Left hindlimb (tissue), 1 donor: ENCODE data around the gene PRRT1B.
"Not testable (repeated sequence)": the region's sequence is repeated elsewhere in the genome, so short reads cannot be mapped to it uniquely, and the experiment has no call there.

ENCODE experiments used
- DNase-seq: peaks from one replicate; pipeline ENCODE4 v3.0.0-alpha.2; 2018

Gene PRRT1B

DNA sequence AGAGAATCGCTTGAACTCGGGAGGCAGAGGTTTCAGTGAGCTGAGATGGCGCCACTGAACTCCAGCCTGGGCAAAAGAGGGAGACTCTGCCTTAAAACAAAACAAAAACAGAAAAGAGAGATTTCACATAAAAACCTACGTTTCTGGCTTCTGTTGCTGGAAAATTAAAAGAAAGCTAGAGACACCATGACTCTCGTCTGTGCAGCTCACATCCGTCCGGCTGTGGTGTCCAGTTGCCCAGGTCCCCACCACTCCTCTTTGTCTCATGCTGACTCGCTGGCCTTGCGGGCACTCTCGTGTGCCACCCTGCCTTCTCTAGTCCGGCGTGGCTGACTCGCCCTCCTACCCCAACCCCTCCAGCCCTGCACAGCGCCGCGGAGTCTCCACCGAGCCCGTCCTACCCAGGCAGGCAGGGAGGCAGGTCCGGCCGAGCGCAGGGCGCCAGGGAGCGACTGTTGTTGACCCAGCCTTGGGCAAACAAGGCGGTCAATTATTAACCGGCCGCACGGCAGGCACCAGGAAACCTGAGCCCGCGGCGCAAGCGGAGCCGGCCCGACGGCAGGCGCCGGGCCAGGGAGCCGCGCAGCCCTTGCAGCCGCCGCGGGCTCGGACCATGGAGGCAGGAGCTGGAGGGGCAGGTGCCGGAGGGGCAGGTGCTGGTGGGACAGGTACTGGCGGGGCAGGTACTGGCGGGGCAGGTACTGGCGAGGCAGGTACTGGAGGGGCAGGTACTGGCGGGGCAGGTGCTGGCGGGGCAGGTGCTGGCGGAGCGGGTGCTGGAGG, at the start of gene PRRT1B:
Gene PRRT1B (plus strand): TSS at position 521 of the 783 bp plus-strand sequence. CDS start 93 bp downstream, at position 614.
- no peak for DNase-seq

DNA sequence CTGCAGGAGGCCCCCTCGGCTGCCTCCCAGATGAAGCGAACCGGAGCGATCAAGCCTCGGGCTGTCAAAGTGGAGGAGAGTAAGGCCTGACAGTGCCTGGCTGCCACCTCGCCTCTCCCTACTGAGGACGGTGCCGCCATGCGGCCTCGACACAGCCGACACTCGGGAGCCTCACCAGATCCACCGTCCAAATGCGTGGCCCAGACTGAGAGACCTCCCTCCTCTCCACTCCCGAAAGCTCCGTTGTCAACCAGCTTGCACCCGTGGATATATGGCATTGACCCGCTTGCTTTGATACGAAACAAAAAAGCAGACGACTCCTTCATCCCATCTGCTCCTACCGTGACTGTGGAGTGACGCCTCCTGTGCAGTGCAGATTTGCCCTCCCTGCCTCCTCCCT, 49.5 kb upstream of the PRRT1B start:
- no peak for DNase-seq

DNA sequence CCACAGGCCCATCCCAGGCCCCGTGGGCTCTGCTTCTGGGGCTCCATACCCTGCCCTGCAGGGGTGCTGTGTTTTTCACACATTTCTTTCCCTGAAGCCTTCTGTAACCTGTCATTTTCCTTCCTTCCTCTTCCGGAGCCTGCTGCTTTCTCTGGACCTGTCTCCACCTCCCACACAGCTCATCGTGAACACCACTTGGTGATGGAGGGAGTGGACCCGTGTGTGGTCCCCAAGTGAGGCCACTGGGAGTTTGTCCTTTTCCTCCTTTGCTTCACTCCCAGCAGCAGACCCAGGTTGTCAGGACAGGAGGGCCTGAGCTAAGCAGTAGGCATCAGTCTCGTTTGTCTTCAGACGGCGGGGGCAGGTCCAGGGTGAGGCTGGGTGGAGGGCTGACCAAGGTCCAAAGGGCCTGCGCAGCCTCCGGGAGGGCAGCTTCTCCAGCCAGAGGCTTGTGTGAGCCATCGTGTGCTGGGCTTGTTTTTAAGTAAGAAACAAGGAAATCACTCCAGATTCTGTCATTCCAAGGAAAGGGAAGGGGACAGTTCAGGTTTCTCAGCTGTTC, 48.4 kb upstream of the PRRT1B start:
- DNase-seq = no peak

DNA sequence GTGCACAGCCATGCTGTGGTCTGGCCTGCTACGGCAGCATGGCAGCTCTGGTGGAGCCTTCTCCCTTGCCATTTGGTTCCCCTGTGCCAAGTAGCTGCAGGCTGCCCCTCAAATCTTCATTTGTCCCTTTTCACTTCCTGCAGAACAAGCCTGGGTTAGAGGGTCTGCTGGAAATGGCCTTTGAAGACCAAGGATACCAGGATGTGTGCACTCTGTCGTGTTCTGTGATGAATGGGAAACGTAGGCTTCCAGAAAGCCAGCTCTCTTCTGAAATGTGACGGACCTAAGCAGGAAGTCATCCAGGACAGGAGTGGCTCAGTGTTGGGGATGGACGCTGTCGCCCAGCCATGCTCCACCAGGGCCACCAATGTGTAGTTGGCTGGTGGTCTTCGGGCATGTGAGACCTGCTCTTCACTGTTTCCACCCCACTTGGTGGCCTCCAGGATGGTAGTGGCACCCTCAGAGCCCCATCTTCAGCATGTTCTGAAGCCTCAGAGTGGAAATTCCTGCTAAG, 46.0 kb upstream of the PRRT1B start:
- no peak for DNase-seq

DNA sequence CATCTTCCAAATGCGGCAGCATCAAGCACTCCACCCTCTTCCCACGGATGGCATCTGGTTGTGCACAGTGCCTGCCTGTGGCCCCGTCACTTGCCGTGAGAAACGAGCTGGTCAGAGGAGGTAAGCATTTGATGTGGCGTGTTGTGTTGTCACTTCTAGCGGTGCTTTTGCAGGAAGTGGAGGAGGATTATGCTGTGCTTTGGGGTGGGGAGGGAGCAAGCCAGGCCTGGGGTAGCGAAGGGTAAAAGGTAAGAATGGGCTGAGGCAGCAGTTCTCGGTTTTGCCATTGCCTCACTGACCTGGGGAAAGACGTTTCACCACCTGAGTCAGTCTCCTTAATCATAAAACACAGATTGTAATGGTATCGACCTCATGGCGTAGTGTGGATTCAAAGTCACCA, 44.9 kb upstream of the PRRT1B start:
- no peak for DNase-seq

DNA sequence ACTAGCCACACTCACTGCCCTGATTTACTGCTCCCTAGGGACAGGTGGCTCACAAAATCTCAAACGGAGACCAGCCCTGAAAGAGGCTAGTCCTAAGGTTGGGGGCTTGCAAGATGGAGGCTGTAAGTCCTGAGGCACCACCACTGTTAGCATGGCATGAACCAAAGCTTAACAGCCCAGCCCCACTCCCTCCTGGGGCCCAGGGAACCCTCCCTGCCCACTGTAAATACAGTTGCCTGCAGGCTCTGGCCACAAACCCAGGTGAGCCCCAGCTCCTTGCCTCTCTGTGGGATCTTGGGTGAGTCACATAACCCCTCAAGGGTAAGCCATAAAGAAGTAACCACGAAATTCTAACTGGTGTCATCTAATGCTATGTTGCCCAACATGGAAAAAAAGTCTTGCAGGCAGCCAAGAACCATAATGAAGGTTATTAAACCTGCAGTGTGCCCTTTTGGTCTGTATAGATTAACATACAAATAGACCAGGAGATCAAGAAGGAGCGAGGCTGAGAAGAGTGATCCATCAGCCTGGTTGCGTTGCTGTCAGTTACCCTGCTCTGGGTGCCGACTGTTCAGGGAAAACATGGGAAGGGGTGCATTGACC, 44.3 kb upstream of the PRRT1B start:
- DNase-seq = no peak

DNA sequence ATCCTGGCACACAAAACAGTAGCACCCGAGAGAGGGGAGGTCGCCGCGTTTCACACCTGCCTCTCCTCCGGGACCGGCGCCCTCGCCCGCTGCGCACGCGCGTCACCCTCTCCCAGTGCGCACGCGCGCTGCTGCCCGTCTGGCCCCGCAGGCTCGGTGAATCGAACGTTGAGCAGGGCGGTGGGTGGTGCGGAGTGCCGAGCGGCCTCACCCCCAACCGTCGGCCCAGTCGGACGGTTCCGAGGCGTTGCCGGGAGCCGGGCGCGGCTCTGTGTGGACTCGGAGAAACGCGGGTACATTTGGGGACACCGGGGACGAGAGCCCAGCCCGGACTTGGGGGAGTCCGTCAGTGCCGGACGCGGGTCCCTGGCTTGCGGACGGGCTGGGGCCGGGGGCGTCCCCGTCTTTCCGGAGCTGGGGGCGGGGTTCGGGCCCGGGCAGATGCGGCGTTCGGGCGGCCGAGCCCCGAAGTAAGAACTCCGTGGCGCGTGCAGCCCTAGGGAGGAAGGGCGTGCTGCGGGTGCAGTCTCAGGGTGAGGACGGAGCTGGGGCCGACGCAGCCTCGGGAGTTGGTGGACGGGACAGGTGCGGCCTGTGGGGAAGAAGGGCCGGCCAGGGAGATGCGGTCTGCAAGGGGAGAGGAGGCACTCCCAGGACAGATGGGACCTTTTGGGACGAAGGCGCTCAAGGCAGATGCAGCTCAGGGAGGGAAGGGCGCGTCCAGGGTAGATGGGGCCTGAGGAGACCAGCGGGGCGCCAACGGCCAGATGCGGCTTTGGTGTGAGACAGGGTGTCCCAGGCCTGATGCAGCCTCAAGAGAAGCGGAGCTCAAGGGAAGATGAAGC, 42.3 kb upstream of the PRRT1B start, which contains the start of gene POMT1:
Gene POMT1 (plus strand): TSS at position 138 of the 845 bp plus-strand sequence. CDS start 1,301 bp downstream, outside the sequence.
- peak; percentile 89 for DNase-seq

DNA sequence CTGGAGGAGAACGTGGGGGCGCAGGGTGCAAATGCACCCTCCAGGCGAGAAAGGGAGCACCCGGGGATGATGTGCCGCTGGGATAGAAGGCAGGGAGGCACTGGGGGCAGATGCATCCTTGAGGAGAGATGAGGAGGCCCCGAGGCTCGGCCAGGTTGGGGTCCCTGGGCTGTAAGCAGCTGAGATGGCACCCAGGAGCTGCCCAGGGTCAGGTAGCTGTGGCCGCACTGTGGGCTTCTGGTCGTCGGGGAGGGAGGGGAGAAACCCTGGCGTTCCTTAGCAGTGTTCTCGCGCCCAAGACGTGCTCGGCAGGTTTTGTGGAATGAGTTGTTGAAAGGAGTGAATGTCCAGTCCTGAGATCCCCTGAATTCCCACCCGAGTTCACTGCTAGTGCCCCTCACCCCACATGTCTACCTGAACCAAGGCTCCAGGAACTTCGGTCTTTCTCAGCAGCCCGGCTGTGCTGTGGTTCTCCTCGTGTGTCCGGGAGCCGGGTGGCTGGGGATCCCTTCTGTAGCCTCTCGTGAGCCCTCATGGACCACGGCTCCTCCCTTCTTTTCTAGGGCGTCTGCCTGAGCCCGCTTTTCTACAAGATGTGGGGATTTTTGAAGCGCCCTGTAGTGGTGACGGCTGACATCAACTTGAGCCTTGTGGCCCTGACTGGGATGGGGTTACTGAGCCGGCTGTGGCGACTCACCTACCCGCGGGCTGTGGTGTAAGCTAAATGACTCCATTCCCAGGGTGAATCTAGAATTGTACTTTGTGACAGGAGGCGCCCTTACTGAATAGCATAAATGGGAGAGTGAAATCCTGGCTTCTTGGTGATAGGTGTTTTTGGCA, 41.5 kb upstream of the PRRT1B start:
- DNase-seq = no peak

DNA sequence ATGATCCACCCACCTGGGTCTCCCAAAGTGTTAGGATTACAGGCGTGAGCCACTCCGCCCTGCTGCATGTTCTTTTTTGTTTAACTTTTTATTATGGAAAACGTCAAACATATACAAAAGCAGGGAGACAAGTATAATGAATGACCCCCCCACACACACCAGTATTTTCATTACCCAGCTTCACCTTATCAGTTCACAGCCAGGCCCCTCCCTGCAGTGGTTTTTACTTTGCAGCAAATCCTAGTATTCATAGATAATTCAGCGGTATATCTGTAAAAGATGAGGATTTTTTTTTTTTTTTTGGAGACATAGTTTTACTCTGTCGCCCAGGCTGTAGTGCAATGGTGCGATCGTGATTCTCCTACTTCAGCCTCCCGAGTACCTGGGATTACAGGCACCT, 40.3 kb upstream of the PRRT1B start:
- DNase-seq = no peak

DNA sequence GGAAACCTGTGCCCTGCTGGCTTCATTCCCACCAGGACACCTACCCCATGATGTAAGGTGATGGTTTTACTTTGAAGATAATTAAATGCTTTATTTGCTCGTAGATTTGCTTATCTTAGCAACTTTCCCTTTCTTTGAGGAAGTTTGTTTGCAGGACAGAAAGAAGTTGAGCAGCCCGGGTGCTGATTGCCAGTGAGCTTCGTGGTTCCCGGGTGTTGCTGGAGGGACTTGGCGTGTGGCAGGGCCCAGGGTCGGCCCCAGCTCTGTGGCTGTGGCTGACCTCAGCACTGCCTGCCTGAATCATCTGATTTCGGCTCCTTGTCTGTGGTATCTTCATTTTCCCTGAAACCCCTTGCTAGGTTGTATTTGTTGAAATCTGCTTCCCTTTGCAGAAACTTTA, 33.9 kb upstream of the PRRT1B start:
- no peak for DNase-seq

DNA sequence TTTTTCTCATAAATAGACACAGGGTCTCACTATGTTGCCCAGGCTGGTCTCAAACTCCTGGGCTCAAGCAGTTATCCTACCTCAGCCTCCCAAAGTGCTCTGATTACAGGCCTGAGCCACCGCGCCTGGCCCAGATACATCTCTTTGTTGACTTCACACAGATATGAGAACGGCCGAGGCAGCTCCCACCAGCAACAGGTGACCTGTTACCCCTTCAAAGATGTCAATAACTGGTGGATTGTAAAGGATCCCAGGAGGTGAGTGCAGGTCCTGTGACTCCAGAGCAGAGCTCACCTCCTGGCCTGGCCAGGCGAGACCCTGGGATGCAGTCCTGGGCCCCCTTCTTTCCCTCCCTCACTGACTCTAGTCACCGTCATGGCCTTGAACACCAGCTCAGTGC, 33.4 kb upstream of the PRRT1B start:
- DNase-seq = no peak

DNA sequence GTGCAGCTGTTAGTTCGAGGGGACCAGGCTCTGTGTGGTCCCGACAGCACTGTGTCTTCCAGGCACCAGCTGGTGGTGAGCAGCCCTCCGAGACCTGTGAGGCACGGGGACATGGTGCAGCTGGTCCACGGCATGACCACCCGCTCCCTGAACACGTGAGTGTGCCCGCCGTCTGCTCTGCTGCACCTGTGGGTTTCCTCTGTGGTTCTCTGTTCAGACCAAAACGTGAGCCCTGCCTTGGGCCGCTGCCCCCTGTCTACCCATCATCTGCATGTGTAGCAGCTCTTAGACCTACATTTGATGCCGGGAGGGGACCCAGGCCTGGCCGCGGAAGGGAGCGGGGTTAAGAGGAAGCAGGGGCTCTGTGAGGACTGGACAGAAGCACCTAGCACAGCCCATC, 32.1 kb upstream of the PRRT1B start:
- DNase-seq = no peak

DNA sequence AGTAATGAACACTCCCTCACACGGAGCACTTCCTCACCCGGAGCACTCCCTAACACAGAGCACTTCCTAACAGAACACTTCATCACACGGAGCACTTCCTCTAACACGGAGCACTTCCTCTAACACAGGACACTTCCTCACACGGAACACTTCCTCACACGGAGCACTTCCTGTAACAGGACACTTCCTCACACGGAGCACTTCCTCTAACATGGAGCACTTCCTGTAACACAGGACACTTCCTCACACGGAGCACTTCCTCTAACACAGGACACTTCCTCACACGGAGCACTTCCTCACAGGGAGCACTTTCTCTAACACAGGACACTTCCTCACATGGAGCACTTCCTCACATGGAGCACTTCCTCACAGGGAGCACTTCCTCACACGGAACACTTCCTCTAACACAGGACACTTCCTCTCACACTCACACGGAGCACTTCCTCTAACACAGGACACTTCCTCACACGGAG, 29.7 kb upstream of the PRRT1B start:
- DNase-seq = not testable (repeated sequence)

DNA sequence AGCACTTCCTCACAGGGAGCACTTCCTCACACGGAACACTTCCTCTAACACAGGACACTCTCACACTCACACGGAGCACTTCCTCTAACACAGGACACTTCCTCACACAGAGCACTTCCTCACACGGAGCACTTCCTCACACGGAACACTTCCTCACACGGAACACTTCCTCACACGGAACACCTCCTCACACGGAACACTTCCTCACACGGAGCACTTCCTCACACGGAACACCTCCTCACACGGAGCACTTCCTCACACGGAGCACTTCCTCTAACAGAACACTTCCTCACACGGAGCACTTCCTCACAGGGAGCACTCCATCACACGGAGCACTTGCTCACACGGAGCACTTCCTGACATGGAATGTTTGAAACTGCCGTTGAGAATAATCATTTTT, 29.2 kb upstream of the PRRT1B start:
- DNase-seq = no peak

DNA sequence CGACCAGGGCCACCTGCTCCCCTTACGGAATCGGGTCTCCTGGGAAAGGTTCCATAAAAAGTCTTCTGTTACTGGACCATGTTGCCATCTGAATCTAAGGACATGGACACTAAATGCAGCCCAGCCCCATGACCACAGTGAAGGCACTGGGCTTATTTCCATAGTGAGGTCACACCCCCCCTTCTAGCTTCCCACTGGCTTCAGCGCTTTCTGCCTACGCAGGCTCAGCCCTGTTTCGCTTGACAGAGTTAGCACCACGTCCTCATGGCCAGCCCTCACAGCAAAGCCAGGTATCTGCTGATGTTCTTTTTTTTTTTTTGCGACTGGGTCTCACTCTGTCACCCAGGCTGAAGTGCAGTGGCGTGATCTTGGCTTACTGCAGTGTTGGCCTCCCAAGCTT, 28.4 kb upstream of the PRRT1B start:
- no peak for DNase-seq

DNA sequence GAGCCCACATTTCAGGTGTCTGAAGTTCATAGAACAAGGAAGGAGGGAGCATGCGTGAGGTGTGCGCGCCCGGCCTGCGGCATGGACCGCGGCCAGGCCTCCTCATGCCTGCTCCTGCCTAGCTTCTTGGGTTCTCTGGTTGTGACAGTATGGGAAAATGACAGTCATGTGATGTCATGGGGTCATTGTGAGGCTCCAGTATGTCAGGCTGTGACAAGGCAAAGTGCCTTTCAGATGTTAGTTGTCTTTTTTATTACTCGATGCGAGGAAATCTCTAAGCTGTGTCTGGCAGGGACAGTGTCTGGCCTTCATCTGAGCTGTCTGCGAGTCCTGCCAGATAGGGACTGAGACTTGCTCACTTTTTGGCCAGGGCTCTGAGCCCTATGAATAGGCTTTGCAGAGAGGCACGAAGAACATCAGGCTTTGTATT, 27.5 kb upstream of the PRRT1B start:
- DNase-seq = no peak

DNA sequence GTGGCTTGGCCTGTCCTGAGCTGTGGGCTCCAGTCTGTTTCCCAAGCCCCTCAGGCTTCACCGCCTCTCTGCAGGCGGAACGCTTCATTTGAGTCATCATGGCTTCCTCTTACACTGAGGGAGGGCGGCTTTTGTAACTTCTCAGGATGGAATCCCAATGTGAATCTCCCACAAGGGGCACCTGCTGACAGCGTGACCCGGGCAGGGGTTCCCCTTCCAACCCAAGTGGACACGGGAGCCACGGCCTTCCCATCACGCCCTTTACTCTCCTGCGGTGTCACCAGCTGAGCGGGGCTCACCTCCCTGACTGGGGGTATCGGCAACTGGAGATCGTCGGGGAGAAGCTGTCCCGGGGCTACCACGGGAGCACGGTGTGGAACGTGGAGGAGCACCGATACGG, 26.8 kb upstream of the PRRT1B start:
- no peak for DNase-seq

DNA sequence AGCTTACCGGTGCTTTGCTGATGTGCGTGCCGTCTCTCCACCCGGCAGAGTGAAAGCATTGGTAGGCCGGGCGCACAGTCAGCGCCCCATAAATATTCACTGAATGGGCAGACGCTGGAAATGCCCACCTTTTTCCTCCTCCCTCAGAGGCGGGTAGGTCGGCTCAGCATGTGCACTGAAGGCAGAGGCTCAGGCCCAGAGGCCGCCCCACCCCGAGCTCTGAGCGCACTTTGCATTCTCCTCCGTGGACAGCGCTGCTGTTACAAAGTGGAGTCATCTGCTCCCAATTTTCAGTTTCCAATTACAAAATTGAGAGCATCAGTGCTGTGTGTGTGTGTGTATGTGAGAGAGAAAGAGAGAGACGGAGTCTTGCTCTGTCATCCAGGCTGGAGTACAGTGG, 24.8 kb upstream of the PRRT1B start:
- DNase-seq = no peak

DNA sequence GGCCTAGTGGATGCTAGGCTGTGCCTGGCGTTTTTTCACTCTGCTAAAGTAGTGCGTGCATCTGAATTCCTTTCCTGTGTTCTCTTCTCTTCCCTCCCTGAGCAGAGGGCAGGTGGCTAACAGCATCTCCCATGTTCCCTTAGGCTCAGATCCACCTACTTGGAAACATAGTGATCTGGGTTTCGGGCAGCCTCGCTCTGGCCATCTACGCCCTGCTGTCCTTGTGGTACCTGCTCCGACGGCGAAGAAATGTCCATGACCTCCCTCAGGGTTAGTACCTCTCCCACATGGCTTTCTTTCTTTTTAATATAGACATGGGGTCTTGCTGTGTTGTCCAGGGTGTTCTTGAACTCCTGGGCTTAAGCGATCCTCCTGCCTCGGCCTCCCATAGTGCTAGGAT, 24.1 kb upstream of the PRRT1B start:
- no peak for DNase-seq

DNA sequence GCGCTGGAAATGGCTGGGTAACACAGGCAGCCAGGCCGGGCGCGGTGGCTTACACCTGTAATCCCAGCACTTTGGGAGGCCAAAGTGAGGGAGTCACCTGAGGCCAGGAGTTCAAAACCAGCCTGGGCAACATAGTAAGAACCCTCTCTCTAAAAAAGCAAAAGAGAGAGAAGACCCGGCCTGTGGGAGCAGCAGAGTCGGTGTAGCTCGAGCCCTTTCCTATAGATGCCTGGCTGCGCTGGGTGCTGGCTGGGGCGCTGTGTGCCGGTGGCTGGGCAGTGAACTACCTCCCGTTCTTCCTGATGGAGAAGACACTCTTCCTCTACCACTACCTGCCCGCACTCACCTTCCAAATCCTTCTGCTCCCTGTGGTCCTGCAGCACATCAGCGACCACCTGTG, 23.5 kb upstream of the PRRT1B start:
- DNase-seq = no peak

DNA sequence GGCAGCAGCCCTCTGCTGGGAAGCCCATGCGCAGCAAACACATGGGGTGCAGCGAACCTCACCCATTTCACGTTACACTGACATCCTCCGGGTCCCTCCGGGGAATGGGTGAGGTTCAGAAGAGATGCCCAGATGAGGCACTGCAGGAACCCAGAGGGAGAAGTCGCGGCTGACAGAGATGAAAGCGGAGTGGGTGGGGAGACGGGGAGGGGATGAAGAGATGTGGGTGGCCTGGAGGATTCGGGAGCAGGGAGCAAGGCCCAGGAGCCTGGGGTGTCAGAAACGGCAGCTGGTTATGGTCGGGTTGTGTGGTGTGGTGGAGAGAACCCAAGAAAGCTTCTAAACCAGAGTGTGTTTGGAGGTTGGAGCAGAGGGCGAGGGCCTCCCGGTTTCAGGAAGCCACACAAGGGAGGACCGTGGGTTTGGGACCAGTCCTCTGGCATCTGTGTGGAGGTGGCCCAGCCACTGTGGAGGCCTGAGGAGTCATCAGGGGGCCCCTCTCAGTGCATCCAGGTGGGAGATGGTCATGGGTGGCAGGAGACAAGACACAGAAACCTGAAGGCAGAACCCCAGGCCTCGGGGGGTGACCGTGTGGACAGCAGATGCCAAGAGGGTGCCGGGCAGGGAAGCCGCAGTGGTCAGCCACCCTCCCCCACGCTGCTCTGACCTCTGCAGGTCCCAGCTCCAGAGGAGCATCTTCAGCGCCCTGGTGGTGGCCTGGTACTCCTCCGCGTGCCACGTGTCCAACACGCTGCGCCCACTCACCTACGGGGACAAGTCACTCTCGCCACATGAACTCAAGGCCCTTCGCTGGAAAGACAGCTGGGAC, 22.9 kb upstream of the PRRT1B start:
- no peak for DNase-seq
